GM12801 (cell line): ENCODE measurements around the gene KCNC1.

Experiments used
- CTCF ChIP-seq: IDR thresholded peaks from one replicate; pipeline ENCODE4 v1.5.1; 2011; ENCODE audit warnings: control low read depth; ENCODE audit not compliant: insufficient read length; ENCODE audit errors: extremely low read depth

KCNC1 gene

GRCh38 chr11:17778352-17778751, 43.8 kb downstream of the KCNC1 start:
- no peak for TF ChIP-seq CTCF

GRCh38 chr11:17778956-17779860, 44.6 kb downstream of the KCNC1 start:
- TF ChIP-seq CTCF = no peak

- TF ChIP-seq CTCF = no peak
Measured at GRCh38 chr11:17779861-17780594, 45.4 kb downstream of the KCNC1 start.

GRCh38 chr11:17780668-17781067, 46.1 kb downstream of the KCNC1 start:
- no peak for TF ChIP-seq CTCF

DNA sequence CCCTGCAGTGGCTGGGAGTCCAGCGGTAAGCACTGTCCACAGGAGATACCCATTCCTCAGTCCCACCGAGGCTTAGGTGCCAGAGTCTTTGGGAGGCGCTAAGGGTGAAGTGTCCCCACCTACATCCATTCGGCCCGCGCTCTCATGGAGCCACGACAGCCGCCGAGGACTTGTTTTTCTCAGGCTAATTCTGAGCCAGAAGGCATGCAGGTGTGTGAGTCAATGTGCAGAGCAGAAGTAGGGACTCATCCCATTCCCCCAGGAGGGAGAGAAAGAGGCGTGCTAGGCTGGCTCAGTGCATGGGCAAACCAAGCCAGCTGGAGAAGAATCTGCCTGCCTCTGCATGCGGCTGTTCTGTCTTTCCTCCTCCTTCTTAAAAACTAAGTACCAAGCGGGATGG, 46.6 kb downstream of the KCNC1 start:
- TF ChIP-seq CTCF = no peak

- TF ChIP-seq CTCF = no peak
Measured at GRCh38 chr11:17781626-17782025, 47.0 kb downstream of the KCNC1 start.

DNA sequence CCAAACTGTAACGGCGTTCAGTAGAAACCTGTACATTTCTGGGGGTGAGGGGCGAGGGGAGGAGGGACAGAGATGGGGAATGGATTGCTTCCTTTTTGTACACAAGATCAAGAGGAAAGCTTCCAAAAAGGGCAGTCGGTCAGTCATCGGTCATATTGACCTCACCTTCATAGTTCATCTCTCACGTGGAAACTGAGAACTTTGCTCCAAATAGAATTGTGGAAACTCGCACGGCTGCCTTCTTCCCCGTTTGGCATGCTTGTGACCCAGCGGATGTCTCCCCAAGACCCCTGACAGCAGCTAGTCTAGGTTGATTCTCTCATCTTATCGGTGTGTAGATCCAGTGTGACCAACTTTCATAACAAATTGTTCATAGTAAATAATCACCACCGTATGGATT, 47.6 kb downstream of the KCNC1 start:
- TF ChIP-seq CTCF = no peak
